ENCODE data around the gene KPNA6. TPM values are rescaled to one million over a fixed set of nuclear protein-coding genes. Genes with fewer than 3 reads are reported as not detected.
A peak's percentile ranks its signal among the peaks of the same experiment; 100 is the strongest.

KPNA6 gene
- polyA plus RNA-seq, 1 experiment, result 26.6 TPM

- no peaks in the 10 kb centered on the region for H3K27me3 ChIP-seq (ENCODE audit: control insufficient read depth, insufficient read depth, low read length)
- DNase-seq (ENCODE audit: low read depth), result no peak
- peaks cover 8% of the 10 kb centered on the region for H3K36me3 ChIP-seq (ENCODE audit: control insufficient read depth, insufficient read depth, low read length)
- POLR2A ChIA-PET, result interaction anchor here (0.9 kb wide), 1 partner anchor 17 kb away, joined by 3 read pairs; no protein-coding TSS in a partner anchor
- CTCF ChIA-PET, result interaction anchor here (0.7 to 2.0 kb wide), 5 partner anchors 12 to 108 kb away, joined by 3 to 5 read pairs (median 4); partner anchors contain the start of gene TMEM39B
- TF ChIP-seq, protein P1, sequence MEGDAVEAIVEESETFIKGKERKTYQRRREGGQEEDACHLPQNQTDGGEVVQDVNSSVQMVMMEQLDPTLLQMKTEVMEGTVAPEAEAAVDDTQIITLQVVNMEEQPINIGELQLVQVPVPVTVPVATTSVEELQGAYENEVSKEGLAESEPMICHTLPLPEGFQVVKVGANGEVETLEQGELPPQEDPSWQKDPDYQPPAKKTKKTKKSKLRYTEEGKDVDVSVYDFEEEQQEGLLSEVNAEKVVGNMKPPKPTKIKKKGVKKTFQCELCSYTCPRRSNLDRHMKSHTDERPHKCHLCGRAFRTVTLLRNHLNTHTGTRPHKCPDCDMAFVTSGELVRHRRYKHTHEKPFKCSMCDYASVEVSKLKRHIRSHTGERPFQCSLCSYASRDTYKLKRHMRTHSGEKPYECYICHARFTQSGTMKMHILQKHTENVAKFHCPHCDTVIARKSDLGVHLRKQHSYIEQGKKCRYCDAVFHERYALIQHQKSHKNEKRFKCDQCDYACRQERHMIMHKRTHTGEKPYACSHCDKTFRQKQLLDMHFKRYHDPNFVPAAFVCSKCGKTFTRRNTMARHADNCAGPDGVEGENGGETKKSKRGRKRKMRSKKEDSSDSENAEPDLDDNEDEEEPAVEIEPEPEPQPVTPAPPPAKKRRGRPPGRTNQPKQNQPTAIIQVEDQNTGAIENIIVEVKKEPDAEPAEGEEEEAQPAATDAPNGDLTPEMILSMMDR (IDR thresholded peaks at IDR 0.05; ENCODE audit: insufficient read depth, low read depth, low read length), result no peak
- peak overlapping the region; percentile 66 for H3K4me3 ChIP-seq (ENCODE audit: low read depth, low read length)
Observed at GRCh38 chr1:32180186-32181060, 72.6 kb downstream of the KPNA6 start.

DNA sequence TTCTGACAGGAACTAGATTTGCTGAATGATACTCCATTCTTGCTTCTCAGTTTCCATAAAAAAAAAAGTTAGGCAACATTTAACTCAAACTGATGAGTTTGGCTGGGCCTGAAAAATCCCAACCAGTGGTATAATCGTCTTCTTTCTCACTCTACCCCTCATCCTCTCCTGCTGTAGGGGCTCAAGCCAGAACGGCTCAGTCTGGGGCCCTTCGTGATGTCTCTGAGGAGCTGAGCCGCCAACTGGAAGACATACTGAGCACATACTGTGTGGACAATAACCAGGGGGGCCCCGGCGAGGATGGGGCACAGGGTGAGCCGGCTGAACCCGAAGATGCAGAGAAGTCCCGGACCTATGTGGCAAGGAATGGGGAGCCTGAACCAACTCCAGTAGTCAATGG lies 73.2 kb downstream of the KPNA6 start:
- POLR2A ChIA-PET, result no interaction called here
- no peaks in the 10 kb centered on the region for H3K27me3 ChIP-seq (ENCODE audit: control insufficient read depth, insufficient read depth, low read length)
- no peak for DNase-seq (ENCODE audit: low read depth)
- H3K36me3 ChIP-seq (ENCODE audit: control insufficient read depth, insufficient read depth, low read length), result peaks cover 9% of the 10 kb centered on the region
- CTCF ChIA-PET, result interaction anchor here (0.7 to 1.0 kb wide), 2 partner anchors 11 to 35 kb away, joined by 3 to 4 read pairs; no protein-coding TSS in a partner anchor
- TF ChIP-seq, protein P1 (IDR thresholded peaks at IDR 0.05; ENCODE audit: insufficient read depth, low read depth, low read length), result no peak
- peak overlapping the region; percentile 66 for H3K4me3 ChIP-seq (ENCODE audit: low read depth, low read length)

GRCh38 chr1:32181563-32181962 lies 73.7 kb downstream of the KPNA6 start:
- Histone ChIP-seq H3K27me3 (ENCODE audit: control insufficient read depth, insufficient read depth, low read length) (no peaks in the 10 kb centered on the region), H3K4me3 (ENCODE audit: low read depth, low read length) (peak overlapping the region; percentile 66), H3K36me3 (ENCODE audit: control insufficient read depth, insufficient read depth, low read length) (peaks cover 12% of the 10 kb centered on the region)
- ChIA-PET CTCF (no interaction called here), POLR2A (interaction anchor here (0.6 to 0.7 kb wide), 4 partner anchors 31 to 590 kb away, joined by 3 to 11 read pairs (median 5); no protein-coding TSS in a partner anchor)
- TF ChIP-seq, protein P1 (IDR thresholded peaks at IDR 0.05; ENCODE audit: insufficient read depth, low read depth, low read length), result no peak
- no peak for DNase-seq (ENCODE audit: low read depth)

- TF ChIP-seq, protein P1 (IDR thresholded peaks at IDR 0.05; ENCODE audit: insufficient read depth, low read depth, low read length), result no peak
- DNase-seq (ENCODE audit: low read depth), result no peak
- ChIA-PET CTCF (no interaction called here), POLR2A (interaction anchor here (0.6 to 0.7 kb wide), 4 partner anchors 31 to 590 kb away, joined by 3 to 11 read pairs (median 5); no protein-coding TSS in a partner anchor)
- peak overlapping the region; percentile 66 for H3K4me3 ChIP-seq (ENCODE audit: low read depth, low read length)
- H3K36me3 ChIP-seq (ENCODE audit: control insufficient read depth, insufficient read depth, low read length), result peaks cover 12% of the 10 kb centered on the region
- no peaks in the 10 kb centered on the region for H3K27me3 ChIP-seq (ENCODE audit: control insufficient read depth, insufficient read depth, low read length)
Observed at GRCh38 chr1:32182060-32182459, 74.2 kb downstream of the KPNA6 start.

DNA sequence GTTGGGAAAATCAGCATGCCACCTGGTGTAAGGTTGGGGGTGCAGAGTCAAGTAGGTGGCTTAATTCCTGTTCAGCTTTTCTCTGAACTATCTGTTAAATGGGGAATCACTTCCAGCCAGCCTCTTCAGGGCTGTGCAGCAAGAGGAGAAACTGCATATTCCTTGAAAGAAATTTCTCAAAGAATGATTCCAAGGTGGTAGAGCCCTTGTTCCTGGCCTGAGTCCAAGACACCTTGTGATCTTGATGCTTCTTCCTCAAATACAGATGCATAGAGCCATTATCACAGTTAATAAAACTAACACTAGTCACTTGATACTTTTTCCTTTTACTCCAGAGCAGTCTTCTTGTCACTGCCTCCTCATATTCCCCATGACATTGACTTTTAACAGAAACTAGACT lies 76.8 kb downstream of the KPNA6 start:
- no peak for DNase-seq (ENCODE audit: low read depth)
- ChIA-PET POLR2A (no interaction called here), CTCF (interaction anchor here (0.7 kb wide), 1 partner anchor 62 kb away, joined by 3 read pairs; the partner anchor contains the start of gene FAM167B)
- Histone ChIP-seq H3K27me3 (ENCODE audit: control insufficient read depth, insufficient read depth, low read length) (no peaks in the 10 kb centered on the region), H3K4me3 (ENCODE audit: low read depth, low read length) (no peak overlapping the region), H3K36me3 (ENCODE audit: control insufficient read depth, insufficient read depth, low read length) (peaks cover 25% of the 10 kb centered on the region)
- TF ChIP-seq, protein P1 (IDR thresholded peaks at IDR 0.05; ENCODE audit: insufficient read depth, low read depth, low read length), result no peak
